Measurements from ENCODE around the gene ZNF23. TPM values are rescaled to one million over a fixed set of nuclear protein-coding genes. Genes with fewer than 3 reads are reported as not detected.

ZNF23 gene
- total RNA-seq, 2 donors from 2014 or later, result 6.1 to 6.8 TPM

- no peaks in the 10 kb centered on the region for H3K4me1 ChIP-seq (replicated peaks)
- no peak for DNase-seq (ENCODE audit: low spot score)
- intact Hi-C loops (cut with DNase I), result no loop called here
- H3K27me3 ChIP-seq (replicated peaks; ENCODE audit: insufficient read depth), result no peaks in the 10 kb centered on the region
- H3K4me3 ChIP-seq, result no peak overlapping the region
- TF ChIP-seq POLR2AphosphoS5 (IDR thresholded peaks at IDR 0.05) (no peak), POLR2A (IDR thresholded peaks at IDR 0.05) (no peak)
- TF ChIP-seq, protein P1, sequence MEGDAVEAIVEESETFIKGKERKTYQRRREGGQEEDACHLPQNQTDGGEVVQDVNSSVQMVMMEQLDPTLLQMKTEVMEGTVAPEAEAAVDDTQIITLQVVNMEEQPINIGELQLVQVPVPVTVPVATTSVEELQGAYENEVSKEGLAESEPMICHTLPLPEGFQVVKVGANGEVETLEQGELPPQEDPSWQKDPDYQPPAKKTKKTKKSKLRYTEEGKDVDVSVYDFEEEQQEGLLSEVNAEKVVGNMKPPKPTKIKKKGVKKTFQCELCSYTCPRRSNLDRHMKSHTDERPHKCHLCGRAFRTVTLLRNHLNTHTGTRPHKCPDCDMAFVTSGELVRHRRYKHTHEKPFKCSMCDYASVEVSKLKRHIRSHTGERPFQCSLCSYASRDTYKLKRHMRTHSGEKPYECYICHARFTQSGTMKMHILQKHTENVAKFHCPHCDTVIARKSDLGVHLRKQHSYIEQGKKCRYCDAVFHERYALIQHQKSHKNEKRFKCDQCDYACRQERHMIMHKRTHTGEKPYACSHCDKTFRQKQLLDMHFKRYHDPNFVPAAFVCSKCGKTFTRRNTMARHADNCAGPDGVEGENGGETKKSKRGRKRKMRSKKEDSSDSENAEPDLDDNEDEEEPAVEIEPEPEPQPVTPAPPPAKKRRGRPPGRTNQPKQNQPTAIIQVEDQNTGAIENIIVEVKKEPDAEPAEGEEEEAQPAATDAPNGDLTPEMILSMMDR (IDR thresholded peaks at IDR 0.05), result no peak
- H3K36me3 ChIP-seq, result no peaks in the 10 kb centered on the region
- no peaks in the 10 kb centered on the region for H3K9me3 ChIP-seq
- no peak overlapping the region for H3K27ac ChIP-seq
- WGBS, result 66% methylated on average over 4 of the region's 4 CpGs
Observed at GRCh38 chr16:71460236-71460635, 1.8 kb downstream of the ZNF23 start.

DNA sequence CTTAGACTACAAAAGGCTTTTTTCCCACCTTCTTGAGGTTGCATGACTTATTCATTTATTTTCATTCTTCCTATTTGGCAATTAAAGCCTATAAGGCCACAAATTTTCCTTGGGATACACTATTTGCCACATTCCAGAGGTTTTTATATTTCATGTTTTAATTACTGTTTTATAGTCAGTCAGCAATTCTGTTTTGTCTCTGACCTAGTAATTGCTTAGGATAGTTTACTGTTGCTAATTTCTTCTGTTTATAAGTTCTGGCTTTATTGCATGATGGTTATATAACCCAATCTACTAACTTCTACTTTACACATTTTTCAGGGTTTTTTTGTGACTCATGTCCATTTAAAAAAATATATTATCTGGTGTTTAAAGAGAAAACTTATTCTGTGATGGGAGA lies 2.5 kb downstream of the ZNF23 start:
- Histone ChIP-seq H3K36me3 (no peaks in the 10 kb centered on the region), H3K4me3 (no peak overlapping the region), H3K9me3 (no peaks in the 10 kb centered on the region), H3K27me3 (replicated peaks; ENCODE audit: insufficient read depth) (no peaks in the 10 kb centered on the region), H3K4me1 (replicated peaks) (no peaks in the 10 kb centered on the region), H3K27ac (no peak overlapping the region)
- intact Hi-C loops (cut with DNase I), result loop anchor here (5.0 kb wide), 1 partner anchor 548 kb away; the partner anchor contains the start of gene DHODH
- no peak for TF ChIP-seq POLR2A (IDR thresholded peaks at IDR 0.05)
- no peak for TF ChIP-seq POLR2AphosphoS5 (IDR thresholded peaks at IDR 0.05)
- TF ChIP-seq, protein P1 (IDR thresholded peaks at IDR 0.05), result no peak
- no peak for DNase-seq (ENCODE audit: low spot score)

- H3K36me3 ChIP-seq, result no peaks in the 10 kb centered on the region
- no peak overlapping the region for H3K27ac ChIP-seq
- WGBS, result 29% methylated on average over 4 of the region's 4 CpGs
- no peak overlapping the region for H3K4me3 ChIP-seq
- intact Hi-C loops (cut with DNase I), result loop anchor here (5.0 kb wide), 1 partner anchor 550 kb away; the partner anchor contains the start of gene DHODH
- H3K9me3 ChIP-seq, result no peaks in the 10 kb centered on the region
- no peaks in the 10 kb centered on the region for H3K27me3 ChIP-seq (replicated peaks; ENCODE audit: insufficient read depth)
- peak; percentile 67 for DNase-seq (ENCODE audit: low spot score)
- TF ChIP-seq POLR2AphosphoS5 (IDR thresholded peaks at IDR 0.05), result peak; percentile 63
- TF ChIP-seq, protein P1 (IDR thresholded peaks at IDR 0.05), result no peak
- no peak for TF ChIP-seq POLR2A (IDR thresholded peaks at IDR 0.05)
- no peaks in the 10 kb centered on the region for H3K4me1 ChIP-seq (replicated peaks)
Observed at GRCh38 chr16:71456801-71457200, 5.2 kb downstream of the ZNF23 start.

DNA sequence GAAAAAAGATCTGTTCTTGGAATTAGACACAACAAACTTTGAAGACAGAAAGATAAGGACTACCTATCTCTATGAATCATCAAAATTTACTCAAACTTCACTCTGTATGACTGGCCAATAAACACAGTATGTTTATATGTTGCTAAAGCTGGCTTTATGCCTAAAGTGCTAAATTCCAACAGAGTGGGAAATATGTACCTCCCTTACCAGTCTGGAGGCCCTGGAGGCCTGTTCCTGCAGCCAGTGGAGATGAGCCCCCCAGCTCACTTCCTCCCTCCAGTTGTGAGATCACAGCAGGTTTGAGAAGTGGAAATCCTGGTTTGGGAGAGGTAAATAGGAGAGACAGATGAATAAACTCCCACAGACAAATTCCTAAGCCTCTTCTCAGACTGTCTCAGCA lies 9.0 kb downstream of the ZNF23 start:
- H3K4me1 ChIP-seq (replicated peaks), result no peaks in the 10 kb centered on the region
- DNase-seq (ENCODE audit: low spot score), result no peak
- H3K27ac ChIP-seq, result no peak overlapping the region
- H3K27me3 ChIP-seq (replicated peaks; ENCODE audit: insufficient read depth), result no peaks in the 10 kb centered on the region
- peaks cover 4 to 9% of the 10 kb centered on the region in 2 donors for H3K36me3 ChIP-seq
- no peak overlapping the region for H3K4me3 ChIP-seq
- H3K9me3 ChIP-seq, result peaks cover 13% of the 10 kb centered on the region
- TF ChIP-seq, protein P1 (IDR thresholded peaks at IDR 0.05), result no peak
- no peak for TF ChIP-seq POLR2AphosphoS5 (IDR thresholded peaks at IDR 0.05)
- no peak for TF ChIP-seq POLR2A (IDR thresholded peaks at IDR 0.05)
- intact Hi-C loops (cut with DNase I), result no loop called here

GRCh38 chr16:71449020-71449419 lies 13.0 kb downstream of the ZNF23 start:
- H3K36me3 ChIP-seq, result peaks cover 4 to 9% of the 10 kb centered on the region in 2 donors
- peaks cover 13% of the 10 kb centered on the region for H3K9me3 ChIP-seq
- H3K27me3 ChIP-seq (replicated peaks; ENCODE audit: insufficient read depth), result no peaks in the 10 kb centered on the region
- H3K4me1 ChIP-seq (replicated peaks), result no peaks in the 10 kb centered on the region
- no peak for DNase-seq (ENCODE audit: low spot score)
- 98% methylated on average over 3 of the region's 3 CpGs for WGBS
- no peak overlapping the region for H3K27ac ChIP-seq
- H3K4me3 ChIP-seq, result no peak overlapping the region
- intact Hi-C loops (cut with DNase I), result no loop called here
- no peak for TF ChIP-seq POLR2A (IDR thresholded peaks at IDR 0.05)
- TF ChIP-seq, protein P1 (IDR thresholded peaks at IDR 0.05), result no peak
- no peak for TF ChIP-seq POLR2AphosphoS5 (IDR thresholded peaks at IDR 0.05)

Measured in prostate gland (tissue), 2 donors.